OCI-LY3 (cell line): ENCODE results near the gene RBM19.

Experiments used
- H2AFZ ChIP-seq: fragments of 200-600, 300-600 bp; shearing (Covaris generic); 2 replicates; pipeline ENCODE4 v1.6.0; 2014; ENCODE audit warnings: antibody characterized with exemption, low read depth, low read length
- H3K27ac ChIP-seq: fragments of 200-600, 300-600 bp; sonication (generic); 2 replicates; pipeline ENCODE4 v1.5.1; 2014; ENCODE audit warnings: mild to moderate bottlenecking, low read length, moderate library complexity, mixed read lengths
- H3K27me3 ChIP-seq: fragments of 200-600, 300-600 bp; sonication (generic); 2 replicates; pipeline ENCODE4 v1.6.1; 2014; ENCODE audit warnings: low read depth, low read length, mixed read lengths
- H3K36me3 ChIP-seq: fragments of 200-600, 300-600 bp; sonication (generic); replicated peaks from 2 replicates; pipeline ENCODE3; 2014; ENCODE audit warnings: low read depth, low read length, mixed read lengths
- H3K4me1 ChIP-seq: fragments of 300-600, 200-600 bp; sonication (generic); 2 replicates; pipeline ENCODE4 v1.6.1; 2014; ENCODE audit warnings: low read length, mixed read lengths
- H3K4me2 ChIP-seq: fragments of 200-600, 300-600 bp; sonication (generic); 2 replicates; pipeline ENCODE4 v1.6.1; 2014; ENCODE audit warnings: low read length, mixed read lengths
- H3K4me3 ChIP-seq: fragments of 300-600, 200-600 bp; sonication (generic); 2 replicates; pipeline ENCODE4 v1.5.1; 2014; ENCODE audit warnings: antibody characterized with exemption, mild to moderate bottlenecking, low read length, moderate library complexity
- H3K79me2 ChIP-seq: fragments of 300-600, 200-600 bp; shearing (Covaris generic); 2 replicates; pipeline ENCODE4 v1.6.1; 2014; ENCODE audit warnings: mild to moderate bottlenecking, low read length, mixed read lengths
- H3K9ac ChIP-seq: fragments of 300-600, 200-600 bp; shearing (Covaris generic); 2 replicates; pipeline ENCODE4 v1.6.0; 2014; ENCODE audit warnings: mild to moderate bottlenecking, low read length, moderate library complexity
- H3K9me3 ChIP-seq: fragments of 200-600, 300-600 bp; shearing (Covaris generic); 2 replicates; pipeline ENCODE4 v1.6.1; 2014; ENCODE audit warnings: low read length, mixed read lengths; ENCODE audit not compliant: insufficient read depth
- H4K20me1 ChIP-seq: fragments of 200-600, 300-600 bp; sonication (generic); 2 replicates; pipeline ENCODE4 v1.6.1; 2016; ENCODE audit warnings: low read length, mixed read lengths; ENCODE audit not compliant: insufficient read depth
- EZH2phosphoT487 ChIP-seq: fragments of 200-600 bp; shearing (Covaris generic); IDR thresholded peaks from 2 replicates; pipeline ENCODE4 v1.6.1; 2018; ENCODE audit warnings: antibody characterized with exemption, mixed run types, low read depth
- TF ChIP-seq, protein P1 (sequence below): fragments of 200-600, 300-600 bp; sonication (generic); IDR thresholded peaks from 2 replicates; pipeline ENCODE4 v1.5.1; 2014; ENCODE audit warnings: antibody characterized with exemption, low read length, low read depth

Gene RBM19

DNA sequence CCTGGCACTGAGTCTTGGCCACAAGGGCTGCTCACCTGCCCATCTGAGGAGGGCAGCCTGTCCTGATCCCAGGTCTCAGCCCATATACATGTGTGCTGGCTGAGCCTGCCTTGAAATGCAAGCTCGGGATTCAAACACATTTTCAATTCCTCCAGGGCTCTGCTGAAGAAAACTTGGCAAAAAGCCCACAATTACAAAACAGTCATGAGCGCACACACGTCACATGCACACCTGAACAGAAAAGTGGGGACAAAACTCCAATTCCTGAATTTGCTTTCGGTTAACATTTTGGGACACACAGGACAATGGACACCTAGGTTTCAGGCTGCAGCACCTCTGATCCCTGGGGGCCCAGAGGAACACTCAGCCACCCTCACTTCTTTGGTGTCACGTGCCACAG is 113.9 kb downstream of the RBM19 start:
- Histone ChIP-seq H4K20me1 (no peaks in the 10 kb centered on the region; the same call in 1 of the 2 replicates), H3K36me3 (no peaks in the 10 kb centered on the region), H3K27me3 (no peaks in the 10 kb centered on the region), H3K79me2 (no peaks in the 10 kb centered on the region), H3K9me3 (no peaks in the 10 kb centered on the region), H2AFZ (no peak overlapping the region), H3K4me2 (no peak overlapping the region), H3K4me1 (no peaks in the 10 kb centered on the region), H3K27ac (no peak overlapping the region), H3K9ac (no peak overlapping the region), H3K4me3 (no peak overlapping the region)
- TF ChIP-seq EZH2phosphoT487, result no peak
- TF ChIP-seq, protein P1, sequence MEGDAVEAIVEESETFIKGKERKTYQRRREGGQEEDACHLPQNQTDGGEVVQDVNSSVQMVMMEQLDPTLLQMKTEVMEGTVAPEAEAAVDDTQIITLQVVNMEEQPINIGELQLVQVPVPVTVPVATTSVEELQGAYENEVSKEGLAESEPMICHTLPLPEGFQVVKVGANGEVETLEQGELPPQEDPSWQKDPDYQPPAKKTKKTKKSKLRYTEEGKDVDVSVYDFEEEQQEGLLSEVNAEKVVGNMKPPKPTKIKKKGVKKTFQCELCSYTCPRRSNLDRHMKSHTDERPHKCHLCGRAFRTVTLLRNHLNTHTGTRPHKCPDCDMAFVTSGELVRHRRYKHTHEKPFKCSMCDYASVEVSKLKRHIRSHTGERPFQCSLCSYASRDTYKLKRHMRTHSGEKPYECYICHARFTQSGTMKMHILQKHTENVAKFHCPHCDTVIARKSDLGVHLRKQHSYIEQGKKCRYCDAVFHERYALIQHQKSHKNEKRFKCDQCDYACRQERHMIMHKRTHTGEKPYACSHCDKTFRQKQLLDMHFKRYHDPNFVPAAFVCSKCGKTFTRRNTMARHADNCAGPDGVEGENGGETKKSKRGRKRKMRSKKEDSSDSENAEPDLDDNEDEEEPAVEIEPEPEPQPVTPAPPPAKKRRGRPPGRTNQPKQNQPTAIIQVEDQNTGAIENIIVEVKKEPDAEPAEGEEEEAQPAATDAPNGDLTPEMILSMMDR, result no peak

DNA sequence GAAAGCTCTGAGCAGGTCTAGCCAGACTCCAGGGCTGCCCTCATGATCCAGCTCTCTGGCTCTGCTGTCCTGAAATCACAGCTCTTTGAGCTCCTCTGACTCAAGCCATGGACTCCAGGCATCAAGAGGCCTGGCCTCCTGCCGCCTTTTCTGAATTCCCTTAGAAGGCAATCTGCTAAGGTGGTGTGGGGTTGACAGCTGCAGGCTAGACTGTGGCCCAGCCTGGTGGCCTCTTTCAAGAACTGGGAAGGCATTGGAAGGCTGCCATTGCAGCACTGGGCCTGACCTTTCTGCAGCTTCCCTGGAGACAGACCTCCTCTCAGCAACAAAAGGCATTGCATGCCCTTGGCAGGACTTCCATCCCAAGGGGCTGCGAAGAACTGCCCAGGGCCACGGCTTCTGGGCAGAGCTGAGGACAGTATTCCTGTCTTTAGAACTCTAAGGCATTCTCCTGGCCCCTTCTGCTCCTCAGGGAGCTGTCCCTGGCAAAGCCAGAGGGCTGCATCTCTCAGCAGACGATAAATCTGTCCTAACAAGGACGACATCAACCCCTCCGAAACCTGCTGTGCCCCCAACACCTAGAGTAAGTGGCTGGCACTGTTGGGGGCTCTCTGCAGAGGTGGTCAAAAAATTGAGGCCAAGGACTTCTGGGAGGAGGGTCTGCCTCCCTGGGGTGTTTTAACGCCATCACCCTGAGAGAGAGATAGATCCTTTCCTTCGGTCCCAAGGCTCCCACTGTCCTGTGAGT is 115.6 kb downstream of the RBM19 start:
- Histone ChIP-seq H2AFZ (no peak overlapping the region), H3K4me3 (no peak overlapping the region), H3K27me3 (no peaks in the 10 kb centered on the region), H3K27ac (no peak overlapping the region), H3K4me2 (no peak overlapping the region), H3K79me2 (no peaks in the 10 kb centered on the region), H3K4me1 (no peaks in the 10 kb centered on the region), H4K20me1 (no peaks in the 10 kb centered on the region; the same call in 1 of the 2 replicates), H3K9me3 (no peaks in the 10 kb centered on the region), H3K36me3 (no peaks in the 10 kb centered on the region), H3K9ac (no peak overlapping the region)
- TF ChIP-seq EZH2phosphoT487, result no peak
- TF ChIP-seq, protein P1, result no peak

DNA sequence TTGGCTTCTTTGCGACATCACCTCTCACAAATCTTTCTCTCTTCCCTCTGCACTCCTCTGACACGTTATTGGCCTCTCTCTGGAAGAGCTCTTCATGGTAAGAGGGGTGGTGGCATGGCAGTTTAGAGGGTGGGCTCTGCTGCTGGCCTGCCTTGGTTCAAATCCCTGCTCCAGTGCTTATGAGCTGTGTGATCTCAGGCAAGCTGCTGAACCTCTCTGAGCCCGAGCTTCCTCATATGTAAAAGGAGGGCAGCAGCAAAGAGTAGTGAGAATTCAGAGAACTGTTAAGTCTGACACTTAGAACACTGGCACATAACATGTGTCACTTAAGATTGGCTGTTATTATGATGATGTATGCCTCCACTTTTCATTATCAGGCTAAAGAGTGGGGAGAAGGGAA is 118.3 kb downstream of the RBM19 start:
- TF ChIP-seq, protein P1, result no peak
- TF ChIP-seq EZH2phosphoT487, result no peak
- Histone ChIP-seq H3K27me3 (no peaks in the 10 kb centered on the region), H4K20me1 (no peaks in the 10 kb centered on the region; the same call in 1 of the 2 replicates), H3K36me3 (no peaks in the 10 kb centered on the region), H3K4me3 (no peak overlapping the region), H3K4me1 (no peaks in the 10 kb centered on the region), H3K9me3 (no peaks in the 10 kb centered on the region), H3K4me2 (no peak overlapping the region), H2AFZ (no peak overlapping the region), H3K79me2 (no peaks in the 10 kb centered on the region), H3K27ac (no peak overlapping the region), H3K9ac (no peak overlapping the region)

DNA sequence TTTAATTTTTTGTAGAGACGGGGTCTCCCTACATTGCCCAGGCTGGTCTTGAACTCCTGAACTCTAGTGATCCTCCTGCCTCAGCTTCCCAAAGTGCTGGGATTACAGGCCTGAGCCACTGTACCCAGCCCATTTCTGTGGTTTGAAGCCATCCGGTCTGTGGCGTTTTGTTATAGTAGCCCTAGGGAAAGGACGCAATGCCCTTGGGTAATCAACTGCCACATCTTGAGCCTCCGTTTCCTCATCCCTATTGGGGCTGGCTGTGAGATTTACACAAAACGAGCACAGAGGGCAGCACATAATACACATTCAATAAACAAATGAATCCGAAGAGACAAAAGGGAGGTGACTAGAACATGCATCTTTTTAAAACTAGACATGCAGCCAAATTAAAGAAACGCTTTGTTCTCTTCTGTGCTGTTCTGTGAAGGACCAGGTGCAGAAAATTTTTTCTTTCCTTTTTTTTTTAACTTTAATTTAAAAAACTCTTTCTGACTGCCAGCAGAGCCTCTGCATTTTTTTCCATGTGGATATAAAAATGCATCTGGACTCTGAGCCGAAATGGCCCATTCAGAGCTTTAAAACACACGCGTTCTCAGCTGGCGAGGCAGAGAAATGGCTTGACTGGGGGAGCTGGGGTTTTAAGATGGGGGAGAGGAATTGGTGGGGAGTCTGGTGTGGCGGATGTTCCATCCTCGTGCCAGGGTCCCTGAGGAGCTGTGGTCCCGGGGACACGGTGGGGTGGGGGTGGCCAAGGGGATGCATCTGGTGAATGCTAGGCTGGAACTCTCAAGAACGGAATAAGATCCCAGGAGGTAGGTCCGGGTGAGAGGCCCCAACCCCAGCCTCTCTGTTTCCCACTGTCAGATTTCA is 119.0 kb downstream of the RBM19 start:
- TF ChIP-seq, protein P1, result no peak
- no peak for TF ChIP-seq EZH2phosphoT487
- Histone ChIP-seq H3K4me1 (no peaks in the 10 kb centered on the region), H3K4me2 (no peak overlapping the region), H3K36me3 (no peaks in the 10 kb centered on the region), H3K9me3 (no peaks in the 10 kb centered on the region), H3K27ac (no peak overlapping the region), H3K27me3 (no peaks in the 10 kb centered on the region), H2AFZ (no peak overlapping the region), H4K20me1 (no peaks in the 10 kb centered on the region; the same call in 1 of the 2 replicates), H3K79me2 (no peaks in the 10 kb centered on the region), H3K4me3 (no peak overlapping the region), H3K9ac (no peak overlapping the region)
